Type B pancreatic cell (in vitro differentiated cells): ENCODE data around the gene CSTPP1. TPM values are rescaled to one million over a fixed set of nuclear protein-coding genes. Genes with fewer than 3 reads are reported as not detected.

ENCODE experiments used
- DNase-seq: peaks from one replicate; pipeline ENCODE4 v3.0.0; 2021; ENCODE audit warnings: mixed read lengths; ENCODE audit not compliant: unreplicated experiment; ENCODE audit errors: extremely low spot score
- H3K27ac Mint-ChIP-seq: 2 replicates; pipeline ENCODE4 v1.8.0; 2021; ENCODE audit warnings: mild to moderate bottlenecking, mixed read lengths
- H3K27me3 Mint-ChIP-seq: 2 replicates; pipeline ENCODE4 v1.8.0; 2021; ENCODE audit warnings: mixed read lengths
- H3K36me3 Mint-ChIP-seq: 2 replicates; pipeline ENCODE4 v1.8.0; 2021; ENCODE audit warnings: mixed read lengths
- H3K4me1 Mint-ChIP-seq: one replicate; pipeline ENCODE4 v1.8.0; 2021; ENCODE audit warnings: mixed read lengths; ENCODE audit not compliant: unreplicated experiment
- H3K4me3 Mint-ChIP-seq: 2 replicates; pipeline ENCODE4 v1.8.0; 2021; ENCODE audit warnings: mild to moderate bottlenecking, mixed read lengths
- H3K9me3 Mint-ChIP-seq: 2 replicates; pipeline ENCODE4 v1.8.0; 2021; ENCODE audit warnings: mixed read lengths
- total RNA-seq: library from RNA; stranded (reverse); gene quantifications from 2 replicates; pipeline ENCODE4 v1.2.1, GENCODE V29; 2021; ENCODE audit warnings: low replicate concordance
- TF ChIP-seq, protein P1 (sequence below): fragments of 200-600 bp; sonication (generic); conservative IDR thresholded peaks from 2 replicates; pipeline ENCODE4 v1.5.0; 2021; ENCODE audit warnings: antibody characterized with exemption, mild to moderate bottlenecking

CSTPP1 gene
- total RNA-seq, 1 donor from 2014 or later = 44.4 TPM

DNA sequence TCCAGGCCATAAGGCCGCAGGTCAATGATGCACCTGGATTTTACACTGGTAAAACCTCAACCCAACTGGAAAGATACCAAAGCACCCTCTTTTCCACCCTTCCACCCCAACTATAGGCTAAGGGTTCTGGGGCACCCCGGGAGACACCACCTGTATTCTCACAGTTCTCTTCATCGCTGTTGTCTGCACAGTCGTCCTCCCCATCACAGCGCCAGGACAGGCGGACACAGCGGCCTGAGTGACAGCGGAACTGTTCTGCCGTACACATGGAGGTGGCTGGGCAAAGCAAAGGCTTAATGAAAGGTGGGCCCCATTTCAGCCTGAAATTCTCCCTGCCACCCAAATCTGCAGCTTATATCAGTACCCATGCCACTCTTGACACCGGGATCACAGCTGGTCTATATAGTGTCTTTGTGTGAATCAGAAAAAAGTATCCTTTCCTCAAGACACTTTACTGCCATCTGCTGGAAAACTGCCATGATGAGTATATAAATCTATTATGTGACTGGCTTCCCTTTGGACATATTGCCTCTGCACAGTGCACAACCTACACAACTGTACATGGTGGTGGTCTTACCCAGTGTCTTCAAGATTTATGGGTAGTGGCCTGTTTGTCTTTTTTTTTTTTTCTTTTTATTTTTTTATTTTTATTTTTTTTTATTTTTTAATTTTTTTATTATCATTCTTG, 39.7 kb upstream of the CSTPP1 start:
- no peaks in the 10 kb centered on the region for H3K9me3 Mint-ChIP-seq
- H3K36me3 Mint-ChIP-seq = peaks cover 5% of the 10 kb centered on the region
- DNase-seq = no peak
- H3K4me3 Mint-ChIP-seq = no peak overlapping the region
- no peak overlapping the region for H3K27ac Mint-ChIP-seq
- H3K4me1 Mint-ChIP-seq = no peaks in the 10 kb centered on the region
- no peaks in the 10 kb centered on the region for H3K27me3 Mint-ChIP-seq
- TF ChIP-seq, protein P1, sequence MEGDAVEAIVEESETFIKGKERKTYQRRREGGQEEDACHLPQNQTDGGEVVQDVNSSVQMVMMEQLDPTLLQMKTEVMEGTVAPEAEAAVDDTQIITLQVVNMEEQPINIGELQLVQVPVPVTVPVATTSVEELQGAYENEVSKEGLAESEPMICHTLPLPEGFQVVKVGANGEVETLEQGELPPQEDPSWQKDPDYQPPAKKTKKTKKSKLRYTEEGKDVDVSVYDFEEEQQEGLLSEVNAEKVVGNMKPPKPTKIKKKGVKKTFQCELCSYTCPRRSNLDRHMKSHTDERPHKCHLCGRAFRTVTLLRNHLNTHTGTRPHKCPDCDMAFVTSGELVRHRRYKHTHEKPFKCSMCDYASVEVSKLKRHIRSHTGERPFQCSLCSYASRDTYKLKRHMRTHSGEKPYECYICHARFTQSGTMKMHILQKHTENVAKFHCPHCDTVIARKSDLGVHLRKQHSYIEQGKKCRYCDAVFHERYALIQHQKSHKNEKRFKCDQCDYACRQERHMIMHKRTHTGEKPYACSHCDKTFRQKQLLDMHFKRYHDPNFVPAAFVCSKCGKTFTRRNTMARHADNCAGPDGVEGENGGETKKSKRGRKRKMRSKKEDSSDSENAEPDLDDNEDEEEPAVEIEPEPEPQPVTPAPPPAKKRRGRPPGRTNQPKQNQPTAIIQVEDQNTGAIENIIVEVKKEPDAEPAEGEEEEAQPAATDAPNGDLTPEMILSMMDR = peak; percentile 62

DNA sequence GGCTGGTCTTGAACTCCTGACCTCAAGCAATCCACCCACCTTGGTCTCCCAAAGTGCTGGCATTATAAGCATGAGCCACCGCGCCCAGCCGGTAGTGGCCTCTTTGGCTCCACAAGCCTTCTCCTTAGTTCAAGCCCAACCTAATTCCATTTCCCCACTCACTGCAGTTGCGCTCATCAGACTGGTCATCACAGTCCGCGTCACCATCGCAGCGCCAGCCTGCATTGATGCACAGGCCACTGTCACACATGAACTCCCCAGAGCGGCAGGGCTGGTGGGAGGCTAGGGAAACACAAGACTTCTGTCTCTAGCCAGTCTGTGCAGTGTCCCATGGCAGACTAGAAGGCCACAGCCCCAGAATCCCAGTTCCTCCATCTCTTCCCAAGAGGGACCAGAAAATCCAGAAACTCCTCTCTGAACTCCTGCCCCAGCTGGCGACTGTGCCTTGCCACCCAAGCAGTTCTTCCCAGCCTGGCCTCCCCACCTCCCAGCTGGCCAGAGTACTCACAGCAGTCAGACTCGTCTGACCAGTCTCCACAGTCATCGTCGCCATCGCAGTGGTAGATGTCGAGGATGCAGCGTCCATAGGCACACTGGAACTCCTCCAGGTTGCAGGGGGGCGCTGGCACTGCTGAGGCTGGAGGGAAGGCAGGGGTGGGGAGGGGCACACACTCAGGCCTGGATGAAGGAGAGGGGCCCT, 38.0 kb upstream of the CSTPP1 start:
- peaks cover 5% of the 10 kb centered on the region for H3K36me3 Mint-ChIP-seq
- no peaks in the 10 kb centered on the region for H3K4me1 Mint-ChIP-seq
- no peak overlapping the region for H3K4me3 Mint-ChIP-seq
- no peaks in the 10 kb centered on the region for H3K9me3 Mint-ChIP-seq
- TF ChIP-seq, protein P1 = no peak
- H3K27ac Mint-ChIP-seq = peak overlapping the region; percentile 67
- no peak for DNase-seq
- no peaks in the 10 kb centered on the region for H3K27me3 Mint-ChIP-seq

DNA sequence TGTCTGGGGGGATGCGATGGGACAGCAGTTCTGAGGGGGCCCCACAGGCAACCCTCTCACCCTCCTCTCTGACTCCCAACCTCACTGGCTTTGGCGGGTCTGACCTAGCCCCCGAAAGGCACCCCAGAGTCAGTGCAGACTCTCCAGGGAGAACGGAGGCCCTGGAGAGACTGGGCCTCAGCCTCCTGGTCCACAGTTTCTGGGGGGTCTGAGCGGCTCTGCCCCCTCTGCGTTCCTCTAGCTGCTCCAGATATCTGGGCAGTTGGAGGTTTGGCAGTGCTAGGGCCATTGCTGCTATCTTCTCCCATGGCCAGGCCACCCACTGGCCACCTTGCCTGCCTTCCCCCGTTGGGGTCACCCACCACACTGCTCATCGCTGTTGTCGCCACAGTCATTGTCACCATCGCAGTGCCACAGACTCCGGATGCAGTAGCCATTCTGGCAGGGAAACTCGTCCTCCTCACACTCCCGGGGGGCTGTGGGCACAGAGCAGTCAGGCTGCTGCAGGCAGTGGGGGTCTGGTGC, 37.0 kb upstream of the CSTPP1 start:
- no peak for DNase-seq
- peaks cover 5% of the 10 kb centered on the region for H3K36me3 Mint-ChIP-seq
- TF ChIP-seq, protein P1 = no peak
- H3K9me3 Mint-ChIP-seq = no peaks in the 10 kb centered on the region
- H3K27me3 Mint-ChIP-seq = no peaks in the 10 kb centered on the region
- no peak overlapping the region for H3K27ac Mint-ChIP-seq
- peaks cover 4% of the 10 kb centered on the region for H3K4me1 Mint-ChIP-seq
- H3K4me3 Mint-ChIP-seq = no peak overlapping the region

DNA sequence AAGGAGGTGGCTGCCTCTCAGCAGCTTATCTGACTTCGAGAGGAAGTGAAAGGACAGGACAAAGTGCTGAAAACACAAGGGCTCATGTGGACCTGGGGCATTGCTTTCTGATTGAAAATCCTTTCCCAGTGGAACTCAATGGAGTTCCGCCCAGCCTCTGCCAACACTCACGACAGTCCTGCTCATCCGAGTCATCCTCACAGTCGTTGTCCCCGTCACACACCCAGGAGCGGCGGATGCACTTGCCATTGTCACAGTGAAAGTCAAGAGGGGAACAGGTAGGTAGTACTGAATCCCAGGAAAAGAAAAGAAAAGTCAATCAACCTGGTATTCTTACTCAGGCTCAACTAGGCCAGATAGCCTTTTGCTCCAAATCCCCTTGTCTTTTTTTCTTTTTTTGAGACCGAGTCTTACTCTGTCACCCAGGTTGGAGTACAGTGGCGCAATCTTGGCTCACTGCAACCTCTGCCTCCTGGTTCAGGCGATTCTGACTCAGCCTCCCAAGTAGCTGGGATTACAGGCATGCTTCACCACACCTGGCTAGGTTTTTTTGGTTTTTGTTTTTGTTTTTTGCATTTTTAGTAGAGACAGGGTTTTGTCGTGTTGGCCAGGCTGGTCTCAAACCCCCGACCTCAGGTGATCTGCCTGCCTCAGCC, 36.3 kb upstream of the CSTPP1 start:
- no peak for DNase-seq
- Mint-ChIP-seq H3K27ac (no peak overlapping the region), H3K4me3 (no peak overlapping the region), H3K27me3 (no peaks in the 10 kb centered on the region), H3K4me1 (peaks cover 6% of the 10 kb centered on the region), H3K9me3 (no peaks in the 10 kb centered on the region), H3K36me3 (peaks cover 5% of the 10 kb centered on the region)
- TF ChIP-seq, protein P1 = no peak

DNA sequence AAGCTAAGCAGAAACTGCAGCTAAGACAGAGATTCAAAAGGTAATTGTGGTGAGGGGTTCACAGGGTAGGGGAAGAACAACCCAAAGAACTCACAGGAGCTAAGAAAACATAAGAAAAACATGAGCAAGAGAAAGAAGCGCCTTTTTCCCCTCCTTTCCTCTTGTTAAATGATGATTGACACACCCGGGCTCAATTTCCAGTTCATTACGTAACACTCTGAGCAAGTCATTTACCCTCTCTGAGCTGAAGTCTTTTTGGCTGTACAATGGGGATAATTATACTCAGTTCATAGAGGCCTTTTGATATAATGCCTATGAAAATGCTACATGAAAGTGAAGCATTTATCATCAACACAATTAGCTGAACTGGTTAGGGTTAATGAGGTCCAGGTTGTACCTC, 35.4 kb upstream of the CSTPP1 start:
- H3K9me3 Mint-ChIP-seq = no peaks in the 10 kb centered on the region
- no peak overlapping the region for H3K4me3 Mint-ChIP-seq
- DNase-seq = no peak
- no peaks in the 10 kb centered on the region for H3K27me3 Mint-ChIP-seq
- H3K27ac Mint-ChIP-seq = no peak overlapping the region
- peaks cover 12% of the 10 kb centered on the region for H3K4me1 Mint-ChIP-seq
- H3K36me3 Mint-ChIP-seq = peaks cover 5% of the 10 kb centered on the region
- TF ChIP-seq, protein P1 = no peak
